H54 (cell line): ENCODE results near the gene GRAPL.
"Not testable (repeated sequence)": the region's sequence is repeated elsewhere in the genome, so short reads cannot be mapped to it uniquely, and the experiment has no call there.

ENCODE experiments used
- DNase-seq: peaks from one replicate; pipeline ENCODE4 v3.0.0; 2011; ENCODE audit warnings: low spot score, mixed read lengths; ENCODE audit not compliant: insufficient read length
- FAIRE-seq: peaks from 3 replicates; lab custom pipeline; 2011; peaks lifted over from hg19 to GRCh38; lab: Jason Lieb, UNC
- POLR2A ChIP-seq: IDR thresholded peaks from 2 replicates; pipeline ENCODE4 v1.6.1; 2011; ENCODE audit warnings: low read depth, mild to moderate bottlenecking, low read length

GRAPL gene

GRCh38 chr17:19127148-19127980, at the start of gene GRAPL:
Gene GRAPL (plus strand): TSS chr17:19127589. CDS start chr17:19127620, 31 bp downstream.
- not testable (repeated sequence) for FAIRE-seq, DNase-seq

GRCh38 chr17:19088804-19089685, 38.3 kb upstream of the GRAPL start:
- not testable (repeated sequence) for DNase-seq, FAIRE-seq

- not testable (repeated sequence) for FAIRE-seq
These were observed 37.2 kb upstream of the GRAPL start for GRCh38 chr17:19090058-19090772.

GRCh38 chr17:19092737-19093683, 34.4 kb upstream of the GRAPL start:
- FAIRE-seq, result not testable (repeated sequence)

More at GRCh38 chr17:19090058-19090772, 37.2 kb upstream of the GRAPL start:
- not testable (repeated sequence) for DNase-seq

GRCh38 chr17:19093684-19094438, 33.5 kb upstream of the GRAPL start:
- not testable (repeated sequence) for FAIRE-seq, DNase-seq

More at GRCh38 chr17:19092737-19093683, 34.4 kb upstream of the GRAPL start:
- not testable (repeated sequence) for DNase-seq

GRCh38 chr17:19108517-19108916, 18.9 kb upstream of the GRAPL start:
- not testable (repeated sequence) for FAIRE-seq, DNase-seq

- not testable (repeated sequence) for DNase-seq
- peak; percentile 80 for FAIRE-seq
These were observed 16.9 kb upstream of the GRAPL start for GRCh38 chr17:19110189-19111097.

- FAIRE-seq, DNase-seq: not testable (repeated sequence)
These were observed 16.2 kb upstream of the GRAPL start for GRCh38 chr17:19111111-19111711.

- FAIRE-seq, DNase-seq: not testable (repeated sequence)
- peak; percentile 39; the same call in 1 of the 2 replicates for TF ChIP-seq POLR2A
These were observed 15.5 kb upstream of the GRAPL start for GRCh38 chr17:19111801-19112458.

GRCh38 chr17:19112459-19112826, 14.9 kb upstream of the GRAPL start:
- DNase-seq, FAIRE-seq: not testable (repeated sequence)

GRCh38 chr17:19118695-19119094, 8.7 kb upstream of the GRAPL start:
- DNase-seq, result not testable (repeated sequence)
- peak; percentile 38 for FAIRE-seq

- DNase-seq, FAIRE-seq: not testable (repeated sequence)
These were observed 2.1 kb upstream of the GRAPL start for GRCh38 chr17:19125289-19125688.

- FAIRE-seq, DNase-seq: not testable (repeated sequence)
These were observed 2.1 kb downstream of the GRAPL start for GRCh38 chr17:19129500-19129899.

- not testable (repeated sequence) for DNase-seq, FAIRE-seq
These were observed 3.7 kb downstream of the GRAPL start for GRCh38 chr17:19131108-19131507.

GRCh38 chr17:19131772-19132171, 4.4 kb downstream of the GRAPL start:
- not testable (repeated sequence) for DNase-seq, FAIRE-seq

- not testable (repeated sequence) for DNase-seq, FAIRE-seq
These were observed 6.4 kb downstream of the GRAPL start for GRCh38 chr17:19133793-19134192.
